HG02571 (cell line): ENCODE measurements around the gene ZNF358.

ENCODE experiments used
- ATAC-seq: cut with Tn5 transposase; IDR thresholded peaks from one replicate; pipeline ENCODE4 v1.9.1; 2021; ENCODE audit warnings: mild to moderate bottlenecking, moderate library complexity; ENCODE audit not compliant: unreplicated experiment

Gene ZNF358

GRCh38 chr19:7515645-7516151 lies at the start of gene ZNF358:
ZNF358 (plus strand) TSS chr19:7516103; CDS start chr19:7519243, 3,140 bp downstream.
- no peak for ATAC-seq

GRCh38 chr19:7467009-7467989 lies 48.6 kb upstream of the ZNF358 start:
- no peak for ATAC-seq

GRCh38 chr19:7468840-7469239 lies 47.1 kb upstream of the ZNF358 start:
- no peak for ATAC-seq

- ATAC-seq: no peak
These were observed 46.1 kb upstream of the ZNF358 start for GRCh38 chr19:7469669-7470285.

- ATAC-seq: no peak
These were observed 45.2 kb upstream of the ZNF358 start for GRCh38 chr19:7470540-7471305.

- ATAC-seq: no peak
These were observed 43.9 kb upstream of the ZNF358 start for GRCh38 chr19:7471696-7472615.

GRCh38 chr19:7475665-7476064 lies 40.2 kb upstream of the ZNF358 start:
- no peak for ATAC-seq

- ATAC-seq: no peak
These were observed 39.7 kb upstream of the ZNF358 start for GRCh38 chr19:7476241-7476640.

- no peak for ATAC-seq
These were observed 39.0 kb upstream of the ZNF358 start for GRCh38 chr19:7476777-7477494.

GRCh38 chr19:7477758-7478157 lies 38.1 kb upstream of the ZNF358 start:
- no peak for ATAC-seq

GRCh38 chr19:7478173-7478842 lies 37.6 kb upstream of the ZNF358 start:
- no peak for ATAC-seq

GRCh38 chr19:7478843-7479227 lies 37.1 kb upstream of the ZNF358 start:
- ATAC-seq: no peak

- ATAC-seq: no peak
These were observed 35.5 kb upstream of the ZNF358 start for GRCh38 chr19:7480222-7480969.

- ATAC-seq: no peak
These were observed 35.0 kb upstream of the ZNF358 start for GRCh38 chr19:7480970-7481255.

- no peak for ATAC-seq
These were observed 33.1 kb upstream of the ZNF358 start for GRCh38 chr19:7482584-7483439.

GRCh38 chr19:7483720-7484201 lies 32.1 kb upstream of the ZNF358 start:
- ATAC-seq: no peak

GRCh38 chr19:7486923-7487322 lies 29.0 kb upstream of the ZNF358 start:
- ATAC-seq: no peak
